ENCODE results near the gene KIF26B.

GRCh38 chr1:245603311-245603865 is 448.6 kb downstream of the KIF26B start:
- TF ChIP-seq, protein P1, sequence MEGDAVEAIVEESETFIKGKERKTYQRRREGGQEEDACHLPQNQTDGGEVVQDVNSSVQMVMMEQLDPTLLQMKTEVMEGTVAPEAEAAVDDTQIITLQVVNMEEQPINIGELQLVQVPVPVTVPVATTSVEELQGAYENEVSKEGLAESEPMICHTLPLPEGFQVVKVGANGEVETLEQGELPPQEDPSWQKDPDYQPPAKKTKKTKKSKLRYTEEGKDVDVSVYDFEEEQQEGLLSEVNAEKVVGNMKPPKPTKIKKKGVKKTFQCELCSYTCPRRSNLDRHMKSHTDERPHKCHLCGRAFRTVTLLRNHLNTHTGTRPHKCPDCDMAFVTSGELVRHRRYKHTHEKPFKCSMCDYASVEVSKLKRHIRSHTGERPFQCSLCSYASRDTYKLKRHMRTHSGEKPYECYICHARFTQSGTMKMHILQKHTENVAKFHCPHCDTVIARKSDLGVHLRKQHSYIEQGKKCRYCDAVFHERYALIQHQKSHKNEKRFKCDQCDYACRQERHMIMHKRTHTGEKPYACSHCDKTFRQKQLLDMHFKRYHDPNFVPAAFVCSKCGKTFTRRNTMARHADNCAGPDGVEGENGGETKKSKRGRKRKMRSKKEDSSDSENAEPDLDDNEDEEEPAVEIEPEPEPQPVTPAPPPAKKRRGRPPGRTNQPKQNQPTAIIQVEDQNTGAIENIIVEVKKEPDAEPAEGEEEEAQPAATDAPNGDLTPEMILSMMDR (conservative IDR thresholded peaks at IDR 0.05; ENCODE audit: low read depth, low read length): no peak
- TF ChIP-seq EZH2phosphoT487 (IDR thresholded peaks at IDR 0.05; ENCODE audit: borderline replicate concordance, low read length): no peak
